DND-41 (cell line): Measurements from ENCODE around the gene MDM2.

Experiments used
- ATAC-seq: fragments of 200-7000 bp; cut with Tn5 transposase; 3 replicates; pipeline ENCODE4 v1.9.1; 2021; ENCODE audit warnings: low read depth; ENCODE audit not compliant: insufficient read depth
- DNase-seq: peaks from one replicate; pipeline ENCODE4 v3.0.0-alpha.2; 2020
- H2AFZ ChIP-seq: 2 replicates; pipeline ENCODE4 v1.6.0; 2012; ENCODE audit warnings: low read depth, low read length
- H3K27ac ChIP-seq: 2 replicates; pipeline ENCODE4 v1.5.1; 2012; ENCODE audit warnings: low read length, inconsistent platforms
- H3K27me3 ChIP-seq: fragments of 200-600 bp; sonication (generic); 2 replicates; pipeline ENCODE4 v1.6.0; 2012; ENCODE audit warnings: low read length, mild to moderate bottlenecking, inconsistent platforms; ENCODE audit not compliant: insufficient read depth, poor library complexity
- H3K36me3 ChIP-seq: 2 replicates; pipeline ENCODE4 v1.5.1; 2012; ENCODE audit warnings: low read length, inconsistent platforms; ENCODE audit not compliant: insufficient read depth
- H3K4me1 ChIP-seq: 2 replicates; pipeline ENCODE4 v1.5.1; 2012; ENCODE audit warnings: mild to moderate bottlenecking, low read length; ENCODE audit not compliant: insufficient read depth
- H3K4me2 ChIP-seq: 2 replicates; pipeline ENCODE4 v1.6.0; 2012; ENCODE audit warnings: mild to moderate bottlenecking, moderate library complexity, low read length, inconsistent platforms; ENCODE audit not compliant: insufficient read depth
- H3K4me3 ChIP-seq, 2 experiments: fragments of 200-600 bp in 1 of 2; shearing (Covaris generic) in 1 of 2; 2 replicates each; pipeline ENCODE4 v1.5.1; 2012 to 2016; ENCODE audit warnings: inconsistent platforms in 2 of 2, low read length in 2 of 2, mild to moderate bottlenecking in 2 of 2, low read depth in 1 of 2, moderate library complexity in 1 of 2
- H3K79me2 ChIP-seq: 2 replicates; pipeline ENCODE4 v1.6.0; 2012; ENCODE audit warnings: low read length, inconsistent platforms; ENCODE audit not compliant: insufficient read depth
- H3K9ac ChIP-seq: 2 replicates; pipeline ENCODE4 v1.6.0; 2012; ENCODE audit warnings: low read depth, mild to moderate bottlenecking, inconsistent platforms, low read length, moderate library complexity
- H3K9me3 ChIP-seq: 2 replicates; pipeline ENCODE4 v1.5.1; 2012; ENCODE audit warnings: low read length, moderate library complexity, mild to moderate bottlenecking, inconsistent platforms; ENCODE audit not compliant: insufficient read depth, severe bottlenecking
- H4K20me1 ChIP-seq: 2 replicates; pipeline ENCODE4 v1.6.0; 2012; ENCODE audit warnings: low read length; ENCODE audit not compliant: insufficient read depth
- CTCF ChIP-seq: IDR thresholded peaks from 2 replicates; pipeline ENCODE4 v1.5.1; 2012; ENCODE audit warnings: borderline replicate concordance, low read length, moderate library complexity, mild to moderate bottlenecking; ENCODE audit not compliant: poor library complexity, severe bottlenecking; ENCODE audit errors: extremely low read depth
- EZH2 ChIP-seq: IDR thresholded peaks from 3 replicates; pipeline ENCODE4 v1.6.1; 2012; ENCODE audit warnings: borderline replicate concordance, low read depth, mild to moderate bottlenecking, moderate library complexity, low read length, inconsistent platforms; ENCODE audit not compliant: severe bottlenecking

The MDM2 gene

GRCh38 chr12:68771223-68771925 is 36.6 kb upstream of the MDM2 start:
- Histone ChIP-seq H2AFZ (no peak overlapping the region), H3K4me1 (peaks cover 11% of the 10 kb centered on the region), H4K20me1 (no peaks in the 10 kb centered on the region), H3K79me2 (no peaks in the 10 kb centered on the region), H3K9ac (no peak overlapping the region), H3K4me2 (no peak overlapping the region), H3K9me3 (no peaks in the 10 kb centered on the region), H3K27me3 (no peaks in the 10 kb centered on the region), H3K4me3 (no peak overlapping the region), H3K27ac (no peak overlapping the region), H3K36me3 (peaks cover 6% of the 10 kb centered on the region)
- no peak for DNase-seq
- no peak for ATAC-seq
- TF ChIP-seq CTCF (no peak), EZH2 (no peak)

- Histone ChIP-seq H3K27ac (peak overlapping the region; percentile 56), H4K20me1 (no peaks in the 10 kb centered on the region), H3K9ac (no peak overlapping the region), H3K79me2 (no peaks in the 10 kb centered on the region), H3K4me2 (no peak overlapping the region), H3K4me1 (peaks cover 11% of the 10 kb centered on the region), H3K4me3 (no peak overlapping the region), H2AFZ (no peak overlapping the region), H3K36me3 (no peaks in the 10 kb centered on the region), H3K9me3 (no peaks in the 10 kb centered on the region), H3K27me3 (no peaks in the 10 kb centered on the region)
- peak; percentile 40 for DNase-seq
- no peak for TF ChIP-seq CTCF
- no peak for TF ChIP-seq EZH2
- peak; percentile 77 for ATAC-seq
These were observed 35.3 kb upstream of the MDM2 start for GRCh38 chr12:68772714-68773113.

- peaks cover 11% of the 10 kb centered on the region for H3K4me1 ChIP-seq
- DNase-seq: no peak
- TF ChIP-seq CTCF (no peak), EZH2 (no peak)
- H3K4me2 ChIP-seq: no peak overlapping the region
- no peaks in the 10 kb centered on the region for H3K79me2 ChIP-seq
- no peak for ATAC-seq
- H3K9me3 ChIP-seq: no peaks in the 10 kb centered on the region
- no peak overlapping the region for H3K27ac ChIP-seq
- H3K4me3 ChIP-seq: no peak overlapping the region
- no peaks in the 10 kb centered on the region for H3K36me3 ChIP-seq
- no peak overlapping the region for H3K9ac ChIP-seq
- H4K20me1 ChIP-seq: no peaks in the 10 kb centered on the region
- no peak overlapping the region for H2AFZ ChIP-seq
- no peaks in the 10 kb centered on the region for H3K27me3 ChIP-seq
These were observed 34.4 kb upstream of the MDM2 start for GRCh38 chr12:68773582-68773981.
